Measurements from ENCODE around the gene RTP5.

The RTP5 gene

DNA sequence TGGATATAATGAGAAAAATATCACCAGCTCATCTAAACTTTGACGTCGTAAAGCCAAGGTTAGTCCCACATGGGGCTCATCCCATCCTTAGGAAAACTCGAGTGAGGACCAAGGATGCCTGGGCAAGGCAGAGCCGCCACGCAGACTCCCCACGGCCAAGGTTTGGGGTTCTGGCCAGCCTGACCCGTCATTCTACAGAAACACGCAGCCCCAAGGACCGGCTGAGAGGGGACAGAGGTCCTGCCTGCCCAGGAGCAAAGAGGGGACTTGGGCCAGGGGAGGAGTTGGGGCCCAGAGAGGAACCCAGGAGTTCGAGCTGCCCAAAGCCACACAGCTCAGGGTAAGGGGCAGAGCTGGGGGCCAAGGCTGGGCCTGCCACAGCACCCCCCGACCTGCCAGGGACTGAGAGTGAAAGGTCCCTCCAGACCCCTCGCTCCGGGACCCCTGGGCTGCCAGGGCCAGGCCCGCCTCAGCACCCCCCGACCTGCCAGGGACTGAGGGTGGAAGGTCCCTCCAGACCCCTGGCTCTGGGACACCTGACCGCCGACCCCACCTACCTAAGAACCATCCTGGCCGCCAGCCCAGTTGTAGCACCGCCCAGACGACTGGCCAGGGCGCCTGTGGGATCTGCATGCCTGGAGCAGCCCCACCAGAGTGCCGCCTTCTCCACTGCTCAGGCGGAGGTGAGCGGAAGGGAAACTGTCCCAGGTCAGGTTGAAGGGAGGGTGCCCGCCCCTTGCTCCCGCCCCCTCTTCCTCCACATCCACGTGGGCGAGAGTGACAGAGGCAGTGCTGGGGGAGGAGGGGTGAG is 11.1 kb upstream of the RTP5 start, which contains the start of gene PDCD1:
Gene PDCD1, minus strand, starts transcription at position 689 of the 811 bp plus-strand sequence. Its CDS starts 56 bp downstream, at position 633.
- DNase-seq, result no peak

DNA sequence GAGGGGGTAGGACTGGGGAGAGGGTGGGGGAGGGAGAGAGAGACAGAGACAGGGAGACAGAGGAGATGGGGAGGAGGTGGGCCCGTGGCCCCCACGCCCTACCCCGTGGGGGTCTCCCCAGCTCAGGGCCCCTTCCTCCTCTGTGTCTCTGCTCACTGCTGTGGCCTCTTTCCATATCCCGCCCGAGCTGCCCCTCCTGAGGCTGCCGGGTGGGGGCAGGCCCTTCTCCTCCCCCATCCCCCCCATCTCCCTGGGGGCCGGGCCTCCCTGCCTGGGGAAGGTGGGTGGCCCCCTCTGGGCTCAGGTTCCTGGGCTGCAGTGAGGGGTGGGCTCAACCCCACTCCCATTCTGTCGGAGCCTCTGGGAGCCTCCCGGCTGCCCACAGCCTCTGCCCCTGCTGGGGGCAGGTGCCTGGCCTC is 10.5 kb upstream of the RTP5 start:
- DNase-seq, result no peak

DNA sequence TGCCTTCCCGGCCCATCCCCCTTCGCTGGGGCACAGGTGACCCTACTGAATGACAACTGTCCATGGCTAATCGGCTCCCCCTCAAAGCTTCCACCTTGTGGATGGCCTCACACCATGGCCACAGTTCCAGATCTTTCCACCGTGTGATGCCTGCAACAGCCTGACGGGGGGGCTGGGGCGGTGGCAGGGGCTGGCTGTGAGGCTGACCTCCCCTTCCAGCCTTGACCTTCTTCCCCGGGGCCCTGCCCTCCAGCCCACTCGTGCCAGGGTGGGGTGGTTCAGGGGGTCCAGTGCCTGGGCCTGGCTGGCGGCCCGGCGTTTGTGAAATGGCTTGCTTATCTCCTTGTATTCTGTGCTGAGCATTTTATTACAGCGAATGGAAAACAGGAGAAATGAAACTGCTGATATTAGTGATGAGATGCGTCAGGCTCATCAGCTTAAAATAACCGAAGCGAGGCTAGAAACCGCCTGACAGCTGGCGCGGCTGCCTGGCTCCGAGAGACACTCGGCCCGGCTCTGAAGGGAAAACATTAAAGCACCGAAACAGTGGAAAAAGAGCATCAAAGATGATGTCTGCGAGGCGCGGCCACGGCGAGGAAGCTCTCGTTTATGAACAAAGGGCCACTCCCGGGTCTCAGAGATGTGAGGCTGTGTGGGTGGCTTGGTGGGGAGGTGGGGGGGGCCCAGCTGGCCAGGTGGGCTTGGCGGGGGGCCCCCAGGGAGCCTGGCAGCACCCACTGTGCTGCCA is 9.9 kb upstream of the RTP5 start:
- no peak for DNase-seq

DNA sequence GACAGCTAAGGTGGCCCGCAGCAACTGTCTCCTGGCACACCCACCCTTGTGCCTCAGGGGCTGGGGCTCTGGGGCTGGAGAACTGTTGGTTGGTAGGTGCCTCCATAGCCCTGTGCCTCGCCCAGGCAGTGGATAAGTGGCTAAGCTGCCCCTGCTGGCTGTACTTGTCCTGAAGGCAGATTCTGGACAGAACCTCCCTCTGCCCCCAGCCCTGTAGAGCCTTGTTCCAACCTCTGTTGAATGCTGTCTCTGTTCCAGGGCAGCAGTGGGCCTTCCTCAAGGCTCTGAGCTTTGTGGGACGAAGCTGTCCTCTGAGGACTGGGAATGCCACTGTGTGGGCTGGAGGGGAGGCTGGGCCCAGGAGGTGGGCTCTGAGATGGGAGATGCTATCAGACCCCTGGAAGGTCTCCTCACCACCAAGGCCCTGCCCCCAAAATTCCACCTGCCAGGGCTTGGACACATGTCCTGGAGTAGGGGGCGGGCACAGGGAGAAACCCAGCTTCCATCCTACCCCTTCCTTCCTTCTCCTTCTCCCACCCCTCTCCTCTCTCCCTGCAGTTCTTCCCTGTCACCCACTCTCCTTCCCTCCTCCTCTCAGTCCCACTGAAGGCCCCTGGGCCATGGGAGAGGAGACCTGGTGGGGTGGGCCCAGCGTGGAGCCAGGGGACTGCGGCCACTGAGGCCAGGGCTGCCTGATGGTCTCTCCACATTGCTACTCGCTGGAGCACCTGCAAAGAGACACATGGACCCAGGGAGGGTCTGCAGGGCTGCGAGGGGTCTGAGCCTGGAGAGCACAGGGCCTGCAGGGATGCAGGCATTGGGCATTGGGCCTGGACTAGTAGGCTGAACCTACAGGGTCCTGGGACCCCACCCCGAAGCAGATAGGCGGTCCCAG is 9.1 kb upstream of the RTP5 start:
- no peak for DNase-seq

DNA sequence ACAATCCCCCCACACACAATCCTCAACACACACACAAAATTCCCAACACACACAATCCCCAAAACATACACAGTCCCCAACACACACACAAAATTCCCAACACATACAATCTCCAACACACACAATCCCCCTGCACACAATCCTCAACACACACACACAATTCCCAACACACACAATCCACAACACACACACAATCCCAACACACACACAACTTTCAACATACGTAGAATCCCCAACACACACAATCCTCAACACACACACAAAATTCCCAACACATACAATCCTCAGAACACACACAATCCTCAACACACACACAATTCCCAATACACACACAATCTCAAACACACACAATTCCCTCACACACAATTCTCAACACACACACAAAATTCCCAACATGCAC is 8.3 kb upstream of the RTP5 start:
- DNase-seq, result no peak

DNA sequence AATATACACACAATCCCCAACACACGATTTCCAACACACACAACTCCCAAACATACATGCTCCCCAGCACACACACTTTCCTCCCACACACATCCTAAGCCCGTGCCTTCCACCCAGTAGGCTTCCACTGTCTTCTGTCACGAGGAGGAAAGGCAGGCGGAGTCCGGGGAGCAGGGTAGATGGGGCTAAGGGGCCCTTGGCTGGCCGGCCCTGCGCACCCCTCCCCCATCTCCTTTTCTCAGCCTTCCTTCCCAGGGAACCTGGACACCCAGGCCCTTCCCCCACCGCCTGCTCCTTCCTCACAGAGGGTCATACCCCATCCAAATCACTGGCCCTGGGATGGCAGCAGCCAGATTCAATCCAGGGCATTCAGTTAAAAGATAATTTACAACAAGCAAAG is 7.4 kb upstream of the RTP5 start:
- no peak for DNase-seq

DNA sequence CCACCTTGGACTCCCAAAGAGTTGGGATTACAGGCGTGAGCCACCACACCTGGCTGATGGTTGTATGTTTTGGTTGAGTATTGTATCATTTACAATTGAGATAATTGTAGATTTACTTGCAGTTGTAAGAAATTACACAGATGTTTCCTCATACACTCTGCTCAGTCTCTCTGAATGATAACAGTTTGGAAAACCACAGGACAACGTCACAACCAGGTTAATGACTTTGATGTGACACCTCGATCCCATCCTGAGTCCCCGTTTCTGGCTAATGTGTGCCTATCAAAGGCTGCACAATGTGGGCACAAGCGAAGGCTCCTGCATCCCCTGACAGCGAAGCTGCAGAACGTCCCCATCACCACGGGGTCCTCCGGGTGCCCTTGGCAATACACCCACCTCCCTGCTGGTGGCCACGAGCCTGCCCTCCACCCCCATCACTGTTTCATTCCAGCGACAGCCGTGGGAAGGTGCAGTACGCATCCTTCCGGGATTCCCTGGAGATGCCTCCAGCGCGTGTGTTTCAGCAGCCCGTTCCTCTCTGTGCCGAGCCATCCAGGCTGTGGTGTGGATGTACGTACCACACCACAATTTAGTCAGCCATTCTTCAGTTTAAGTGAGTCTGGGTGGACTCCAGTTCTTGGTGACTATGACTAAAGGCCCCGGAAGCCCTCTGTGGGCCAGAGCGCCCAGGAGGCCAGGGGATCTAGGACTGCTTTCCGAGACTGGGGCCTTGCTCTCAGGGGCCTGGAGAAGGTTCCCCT is 6.6 kb upstream of the RTP5 start:
- DNase-seq, result no peak

DNA sequence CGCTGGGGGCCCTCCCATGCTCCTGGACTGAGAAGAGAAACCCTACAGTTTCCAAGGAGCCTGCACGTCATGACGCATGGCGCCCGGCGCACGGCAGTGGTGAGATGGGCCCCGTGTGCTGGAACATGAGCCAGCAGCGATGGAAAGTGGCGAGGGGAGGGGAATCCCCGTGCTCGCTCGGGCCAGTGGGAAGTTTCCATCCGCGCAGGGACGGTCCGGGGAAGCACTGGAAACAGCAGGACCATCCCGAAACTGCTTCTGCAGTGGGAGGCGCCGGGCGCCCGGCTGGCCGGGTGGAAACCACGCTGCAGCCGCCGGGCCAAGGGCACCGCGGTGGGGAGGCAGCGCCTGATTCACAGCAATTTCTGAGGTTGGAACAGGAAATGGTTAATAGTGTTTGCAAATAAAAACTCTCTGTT is 6.0 kb upstream of the RTP5 start:
- DNase-seq, result no peak

DNA sequence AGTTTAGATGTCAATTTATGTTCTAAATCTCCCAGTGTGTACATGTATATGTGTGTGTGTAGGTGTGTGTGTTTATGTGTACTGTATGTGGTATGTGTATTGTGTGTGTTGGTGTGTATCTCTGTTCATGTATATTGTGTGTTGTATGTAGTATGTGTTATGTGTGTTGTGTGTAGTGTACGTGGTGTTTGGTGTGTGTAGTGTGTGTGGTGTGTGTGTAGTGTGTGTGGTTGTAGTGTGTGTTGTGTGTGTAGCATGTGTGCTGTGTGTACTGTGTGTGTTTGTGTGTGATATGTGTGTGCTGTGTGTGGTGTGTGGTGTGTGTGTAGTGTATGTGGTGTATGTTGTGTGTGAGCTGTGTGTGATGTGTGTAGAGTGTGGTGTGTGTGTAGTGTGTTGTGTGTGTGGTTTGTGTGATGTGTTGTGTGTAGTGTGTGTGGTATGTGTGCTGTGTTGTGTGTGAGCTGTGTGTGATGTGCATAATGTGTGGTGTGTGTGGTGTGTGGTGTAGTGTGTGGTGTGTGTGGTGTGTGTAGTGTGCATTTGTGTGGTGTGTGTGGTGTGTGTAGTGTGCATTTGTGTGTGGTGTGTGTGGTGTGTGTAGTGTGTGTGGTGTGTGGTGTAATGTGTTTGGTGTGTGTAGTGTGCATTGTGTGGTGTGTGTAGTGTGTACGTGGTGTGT is 5.2 kb upstream of the RTP5 start:
- DNase-seq, result no peak

DNA sequence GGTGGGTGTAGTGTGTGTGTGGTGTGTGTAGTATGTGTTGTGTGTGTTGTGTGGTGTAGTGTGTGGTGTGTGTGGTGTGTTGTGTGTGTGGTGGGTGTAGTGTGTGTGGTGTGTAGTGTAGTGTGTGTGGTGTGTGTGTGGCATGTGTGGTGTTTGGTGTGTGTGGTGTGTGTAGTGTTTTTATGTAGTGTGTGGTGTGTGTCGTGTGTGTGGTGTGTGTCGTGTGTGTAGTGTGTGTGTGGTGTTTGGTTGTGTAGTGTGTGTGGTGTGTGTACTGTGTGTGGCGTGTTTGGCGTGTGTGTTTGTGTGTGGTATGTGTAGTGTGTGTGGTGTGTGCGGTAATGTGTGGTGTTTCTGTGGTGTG is 4.7 kb upstream of the RTP5 start:
- no peak for DNase-seq

DNA sequence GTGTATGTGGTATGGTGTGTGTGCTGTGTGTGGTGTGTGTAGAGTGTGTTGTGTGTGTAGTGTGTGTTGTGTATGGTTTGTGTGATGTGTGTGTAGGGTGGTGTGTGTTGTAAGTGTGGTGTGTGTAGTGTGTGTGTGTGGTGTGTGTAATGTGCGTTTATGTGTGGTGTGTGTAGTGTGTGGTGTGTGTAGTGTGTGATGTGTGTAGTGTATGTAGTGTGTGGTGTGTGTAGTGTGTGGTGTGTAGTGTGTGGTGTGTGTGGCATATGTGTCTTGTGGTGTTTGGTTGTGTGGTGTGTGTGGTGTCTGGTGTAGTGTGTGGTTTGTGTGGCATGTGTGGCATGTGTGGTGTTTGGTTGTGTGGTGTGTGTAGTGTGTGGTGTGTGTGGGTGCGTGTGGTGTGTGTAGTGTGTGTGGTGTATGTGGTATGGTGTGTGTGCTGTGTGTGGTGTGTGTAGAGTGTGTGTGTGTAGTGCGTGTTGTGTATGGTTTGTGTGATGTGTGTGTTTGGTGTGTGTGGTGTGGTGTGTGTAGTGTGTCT is 4.0 kb upstream of the RTP5 start:
- no peak for DNase-seq

DNA sequence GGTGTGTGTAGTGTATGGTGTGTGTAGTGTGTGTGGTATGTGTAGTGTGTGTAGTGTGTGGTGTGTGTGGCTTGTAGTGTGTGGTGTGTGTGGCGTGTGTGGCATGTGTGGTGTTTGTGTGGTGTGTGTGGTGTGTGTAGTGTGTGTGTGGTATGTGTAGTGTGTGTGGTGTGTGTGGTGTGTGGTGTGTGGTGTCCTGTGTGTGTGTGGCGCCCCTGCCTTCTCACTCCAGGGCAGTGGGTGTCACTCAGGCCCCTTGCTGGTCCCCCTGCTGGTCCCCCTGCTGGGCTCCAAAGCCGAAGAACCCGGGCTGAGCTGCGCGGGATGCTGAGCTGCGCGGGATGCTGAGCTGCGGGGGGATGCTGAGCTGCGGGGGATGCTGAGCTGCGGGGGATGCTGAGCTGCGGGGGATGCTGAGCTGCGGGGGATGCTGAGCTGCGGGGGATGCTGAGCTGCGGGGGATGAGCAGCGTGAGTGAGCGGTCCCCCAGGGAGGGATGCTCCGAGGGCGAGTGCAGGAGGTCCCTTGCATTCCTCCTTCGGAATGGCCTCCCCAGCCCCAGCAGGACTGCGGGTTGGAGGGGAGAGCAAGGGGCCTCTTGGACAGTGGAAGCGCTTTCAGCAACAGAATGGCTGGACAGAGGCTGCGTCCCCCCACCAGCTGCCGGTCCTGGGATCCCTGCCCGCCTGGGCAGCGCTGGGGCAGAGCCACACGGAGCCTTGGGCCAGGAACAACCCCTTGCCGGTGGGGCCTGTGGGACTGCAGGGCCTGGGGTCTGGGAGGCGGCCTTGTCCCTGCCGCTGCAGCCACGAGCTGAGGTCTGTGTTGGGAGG is 3.4 kb upstream of the RTP5 start:
- DNase-seq, result no peak

DNA sequence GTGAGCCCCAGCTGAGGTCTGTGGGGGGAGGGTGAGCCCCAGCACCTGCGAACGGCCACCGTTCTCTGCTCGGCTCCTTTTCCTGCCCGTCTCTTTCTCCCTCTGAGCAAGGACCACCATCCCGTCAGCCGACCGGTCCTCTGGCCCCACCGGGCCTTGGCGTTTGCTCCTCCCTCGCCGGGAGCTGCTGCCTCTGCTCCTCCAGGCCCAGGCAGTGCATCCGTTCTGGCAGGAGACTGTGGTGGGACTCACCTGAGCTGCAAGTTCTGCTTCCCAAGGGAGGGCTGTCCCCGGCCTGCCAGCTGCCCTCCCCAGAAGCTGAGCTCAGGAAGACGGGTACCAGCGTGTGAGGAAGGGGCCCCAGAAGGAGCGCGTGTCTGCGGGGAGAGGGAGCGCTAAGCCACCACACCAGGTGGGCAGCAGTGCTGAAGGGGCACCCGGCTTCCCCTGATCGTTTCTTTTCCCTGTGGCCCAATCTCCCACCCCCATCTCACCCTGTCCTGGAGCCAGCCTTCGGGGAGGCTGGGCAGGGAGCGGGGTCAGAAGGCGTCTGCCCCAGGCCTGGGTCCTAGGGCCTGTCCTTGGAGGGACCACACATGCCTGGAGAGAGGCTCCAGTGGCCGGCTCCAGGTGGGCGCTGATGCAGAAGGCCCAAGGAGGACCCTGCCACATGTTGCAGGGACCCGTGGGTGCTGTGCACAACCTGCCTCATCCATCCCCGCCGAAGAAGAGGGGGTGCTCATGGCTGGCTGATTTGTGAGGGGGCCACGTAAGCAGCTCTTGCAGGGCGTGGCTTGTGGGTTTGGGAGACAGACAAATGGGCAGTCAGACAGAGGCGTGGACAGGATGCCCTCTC is 2.5 kb upstream of the RTP5 start:
- no peak for DNase-seq

DNA sequence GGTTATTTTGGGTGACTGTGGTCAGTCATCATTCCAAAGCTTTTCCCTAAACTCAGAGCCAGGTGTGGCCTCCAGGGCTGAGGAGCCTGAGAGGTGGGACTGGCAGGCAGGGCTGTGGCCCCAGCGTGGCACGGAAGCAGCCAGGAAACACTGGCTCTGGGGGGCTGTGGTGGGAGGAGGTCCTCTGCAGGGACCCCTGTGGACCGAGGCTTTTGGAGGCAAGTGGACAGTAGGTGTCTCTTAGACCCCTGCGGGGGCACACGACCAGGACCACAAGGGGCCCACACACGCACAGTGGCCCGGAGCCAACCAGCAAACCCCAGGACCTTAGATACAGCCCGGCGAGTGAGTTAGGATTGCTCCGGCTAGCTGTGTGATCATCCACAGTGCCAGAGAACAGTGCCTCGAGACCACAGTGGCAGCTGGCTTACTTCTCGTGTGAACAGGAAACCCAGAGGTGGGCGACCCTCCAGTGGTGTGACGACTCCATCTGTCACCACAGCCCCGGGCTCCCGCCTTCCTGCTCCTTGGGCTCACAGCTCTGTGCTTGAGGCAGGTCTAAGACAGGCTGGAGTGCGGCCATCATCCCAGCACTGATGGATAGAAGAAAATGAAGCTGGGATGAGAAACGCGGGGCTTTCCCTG is 1.6 kb upstream of the RTP5 start:
- no peak for DNase-seq

DNA sequence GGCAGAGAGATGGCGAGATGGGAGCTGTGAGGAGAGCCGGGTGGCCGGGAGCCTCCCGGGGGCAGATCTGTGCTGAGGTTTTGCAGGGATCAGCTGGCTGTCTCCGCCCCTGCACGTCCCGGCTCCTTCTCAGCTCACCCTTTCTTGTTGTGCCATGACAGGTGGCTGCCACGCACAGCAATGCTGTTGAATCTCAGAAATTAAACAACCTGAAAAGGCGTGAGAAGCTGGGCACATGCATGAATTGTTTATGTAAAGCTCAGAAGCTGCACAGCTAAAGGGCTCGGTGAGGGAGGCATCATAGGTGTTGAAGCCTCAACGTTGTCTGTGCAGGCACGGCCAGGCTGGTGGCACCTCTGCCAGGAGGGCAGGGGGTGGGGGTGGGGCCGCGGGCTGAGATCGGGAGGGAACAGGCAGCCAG is 858 bp upstream of the RTP5 start:
- peak; percentile 27 for DNase-seq

DNA sequence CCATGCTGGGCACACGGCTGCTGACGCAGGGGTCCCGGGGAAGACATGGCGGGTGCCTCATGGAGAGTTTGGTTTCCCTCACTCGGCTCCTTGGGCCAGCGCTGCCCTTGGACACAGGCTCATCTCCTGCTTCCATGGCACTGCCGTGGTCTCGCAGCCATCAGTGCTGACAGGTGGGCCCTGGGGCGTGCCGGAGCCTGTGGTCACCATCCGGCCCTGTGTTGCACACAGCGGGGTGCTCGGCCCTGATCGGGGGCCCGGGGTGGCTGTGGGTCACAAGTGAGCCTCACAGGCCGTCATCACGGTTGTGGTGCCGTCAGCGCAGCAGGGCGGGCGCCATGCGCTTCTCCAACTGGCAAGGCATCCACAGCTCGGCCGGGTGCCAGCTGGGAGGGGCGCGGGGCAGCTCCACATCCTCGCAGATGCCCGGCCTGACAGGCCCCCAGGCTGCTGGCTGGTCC is 582 bp downstream of the RTP5 start:
- DNase-seq, result no peak

DNA sequence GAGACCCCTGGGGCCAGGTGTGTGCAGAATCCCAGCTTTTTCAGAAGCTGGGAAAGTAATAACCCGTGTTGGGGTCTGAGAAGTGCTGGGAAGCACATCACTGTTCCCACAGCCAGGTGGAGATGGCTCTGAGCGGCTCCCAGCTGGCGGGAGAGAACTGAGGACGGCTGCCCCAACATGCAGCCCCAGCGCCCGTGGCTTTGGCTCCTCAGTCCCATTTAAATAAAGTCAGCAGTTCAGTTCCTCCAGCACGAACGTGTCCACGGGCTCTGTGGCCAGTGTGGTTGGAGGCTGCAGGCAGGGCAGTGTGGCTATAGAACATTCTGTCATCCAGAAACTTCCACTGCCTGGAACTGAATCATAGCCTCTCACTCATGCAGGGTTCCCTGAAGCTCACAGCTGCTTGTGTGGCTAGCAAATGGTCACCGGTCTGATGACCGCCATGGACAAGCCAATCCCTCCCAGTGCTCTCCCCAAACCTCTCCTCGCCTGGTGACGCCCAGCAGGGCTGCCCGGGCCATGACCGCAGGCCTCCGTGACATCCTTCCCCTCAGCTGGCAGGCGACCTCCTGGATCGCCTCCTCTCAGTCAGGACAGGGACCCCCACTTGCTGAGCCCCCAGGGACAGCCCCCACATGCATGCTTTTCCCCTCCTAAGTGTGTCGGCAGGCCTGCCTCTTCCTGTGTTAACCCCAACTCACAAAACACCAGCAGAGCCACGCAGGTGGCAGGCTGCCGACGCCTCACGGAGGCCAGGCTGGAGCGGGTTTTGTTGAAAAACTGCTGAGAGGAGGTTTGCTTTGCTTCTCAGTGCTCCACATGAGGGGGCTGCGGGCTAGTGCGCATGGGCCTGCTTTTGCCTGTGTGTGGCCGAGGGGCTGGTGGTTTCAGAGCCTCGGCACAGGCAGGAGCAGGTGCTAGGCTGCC is 1.3 kb downstream of the RTP5 start:
- peak; percentile 15 for DNase-seq
